Mesothelial cell of epicardium (in vitro differentiated cells): ENCODE measurements around the gene TPI1. TPM values are rescaled to one million over a fixed set of nuclear protein-coding genes. Genes with fewer than 3 reads are reported as not detected.
"Not testable (repeated sequence)": the region's sequence is repeated elsewhere in the genome, so short reads cannot be mapped to it uniquely, and the experiment has no call there.

ENCODE experiments used
- DNase-seq, 2 experiments: peaks; one replicate each; pipeline ENCODE4 v3.0.0; 2021; ENCODE audit warnings: low spot score in 2 of 2; ENCODE audit not compliant: unreplicated experiment in 2 of 2
- H3K27ac Mint-ChIP-seq: 2 replicates; pipeline ENCODE4 v1.8.0; 2021; ENCODE audit warnings: mixed read lengths
- H3K27me3 Mint-ChIP-seq: 2 replicates; pipeline ENCODE4 v1.8.0; 2021; ENCODE audit warnings: low read depth, mixed read lengths
- H3K36me3 Mint-ChIP-seq: 2 replicates; pipeline ENCODE4 v1.8.0; 2021; ENCODE audit warnings: mixed read lengths
- H3K4me1 Mint-ChIP-seq: 2 replicates; pipeline ENCODE4 v1.8.0; 2021; ENCODE audit warnings: mixed read lengths
- H3K4me3 Mint-ChIP-seq: 2 replicates; pipeline ENCODE4 v1.8.0; 2021; ENCODE audit warnings: mild to moderate bottlenecking, moderate library complexity, mixed read lengths
- H3K9me3 Mint-ChIP-seq: 2 replicates; pipeline ENCODE4 v1.8.0; 2021; ENCODE audit warnings: mixed read lengths
- total RNA-seq: library from RNA; stranded (reverse); gene quantifications from 3 replicates; pipeline ENCODE4 v1.2.1, GENCODE V29; 2021
- TF ChIP-seq, protein P1 (sequence below): fragments of 200-600 bp; sonication (generic); IDR thresholded peaks from one replicate; pipeline ENCODE4 v1.5.0; 2021; ENCODE audit warnings: antibody characterized with exemption; ENCODE audit not compliant: unreplicated experiment

Gene TPI1
- total RNA-seq, 1 donor from 2014 or later: 473 TPM

DNA sequence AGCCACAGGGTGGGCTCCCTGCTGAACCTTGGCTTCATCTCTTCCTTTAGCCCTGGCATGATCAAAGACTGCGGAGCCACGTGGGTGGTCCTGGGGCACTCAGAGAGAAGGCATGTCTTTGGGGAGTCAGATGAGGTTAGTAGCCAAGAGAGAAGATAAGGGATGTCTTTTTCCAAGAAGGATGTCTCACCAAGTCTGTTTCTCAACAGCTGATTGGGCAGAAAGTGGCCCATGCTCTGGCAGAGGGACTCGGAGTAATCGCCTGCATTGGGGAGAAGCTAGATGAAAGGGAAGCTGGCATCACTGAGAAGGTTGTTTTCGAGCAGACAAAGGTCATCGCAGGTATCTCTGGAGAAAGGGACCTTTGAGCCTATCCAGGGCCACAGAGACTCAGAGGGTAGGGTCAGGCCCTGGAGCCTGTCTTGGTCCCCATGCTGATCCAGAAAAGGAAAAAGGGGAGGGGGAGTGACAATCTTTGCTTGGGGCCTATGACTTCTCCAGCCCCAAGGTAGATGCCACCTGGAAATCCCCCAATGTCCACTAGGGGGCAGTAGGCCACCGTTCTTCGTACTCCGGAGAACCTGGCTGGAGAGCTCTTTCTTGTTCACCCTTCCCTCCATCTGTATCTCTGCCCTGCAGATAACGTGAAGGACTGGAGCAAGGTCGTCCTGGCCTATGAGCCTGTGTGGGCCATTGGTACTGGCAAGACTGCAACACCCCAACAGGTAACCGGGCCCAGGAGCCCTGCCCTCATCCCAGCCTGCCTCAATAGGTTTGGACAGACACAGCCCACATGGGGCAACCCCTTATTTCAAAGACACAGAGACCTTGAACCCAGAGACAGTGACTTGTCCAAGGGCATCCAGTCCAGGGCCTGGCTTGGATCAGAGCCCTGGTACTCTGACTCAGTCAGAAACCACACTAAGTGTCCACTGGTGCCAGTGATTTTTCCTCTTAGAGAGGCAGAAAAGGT is 2.0 kb downstream of the TPI1 start:
- Mint-ChIP-seq H3K4me1 (peaks cover 34% of the 10 kb centered on the region), H3K4me3 (peak overlapping the region; percentile 93), H3K27ac (peak overlapping the region; percentile 83), H3K9me3 (no peaks in the 10 kb centered on the region), H3K27me3 (no peaks in the 10 kb centered on the region), H3K36me3 (peaks cover 21% of the 10 kb centered on the region)
- peak; percentile 70 to 89 for DNase-seq
- TF ChIP-seq, protein P1, sequence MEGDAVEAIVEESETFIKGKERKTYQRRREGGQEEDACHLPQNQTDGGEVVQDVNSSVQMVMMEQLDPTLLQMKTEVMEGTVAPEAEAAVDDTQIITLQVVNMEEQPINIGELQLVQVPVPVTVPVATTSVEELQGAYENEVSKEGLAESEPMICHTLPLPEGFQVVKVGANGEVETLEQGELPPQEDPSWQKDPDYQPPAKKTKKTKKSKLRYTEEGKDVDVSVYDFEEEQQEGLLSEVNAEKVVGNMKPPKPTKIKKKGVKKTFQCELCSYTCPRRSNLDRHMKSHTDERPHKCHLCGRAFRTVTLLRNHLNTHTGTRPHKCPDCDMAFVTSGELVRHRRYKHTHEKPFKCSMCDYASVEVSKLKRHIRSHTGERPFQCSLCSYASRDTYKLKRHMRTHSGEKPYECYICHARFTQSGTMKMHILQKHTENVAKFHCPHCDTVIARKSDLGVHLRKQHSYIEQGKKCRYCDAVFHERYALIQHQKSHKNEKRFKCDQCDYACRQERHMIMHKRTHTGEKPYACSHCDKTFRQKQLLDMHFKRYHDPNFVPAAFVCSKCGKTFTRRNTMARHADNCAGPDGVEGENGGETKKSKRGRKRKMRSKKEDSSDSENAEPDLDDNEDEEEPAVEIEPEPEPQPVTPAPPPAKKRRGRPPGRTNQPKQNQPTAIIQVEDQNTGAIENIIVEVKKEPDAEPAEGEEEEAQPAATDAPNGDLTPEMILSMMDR: peak; percentile 90

DNA sequence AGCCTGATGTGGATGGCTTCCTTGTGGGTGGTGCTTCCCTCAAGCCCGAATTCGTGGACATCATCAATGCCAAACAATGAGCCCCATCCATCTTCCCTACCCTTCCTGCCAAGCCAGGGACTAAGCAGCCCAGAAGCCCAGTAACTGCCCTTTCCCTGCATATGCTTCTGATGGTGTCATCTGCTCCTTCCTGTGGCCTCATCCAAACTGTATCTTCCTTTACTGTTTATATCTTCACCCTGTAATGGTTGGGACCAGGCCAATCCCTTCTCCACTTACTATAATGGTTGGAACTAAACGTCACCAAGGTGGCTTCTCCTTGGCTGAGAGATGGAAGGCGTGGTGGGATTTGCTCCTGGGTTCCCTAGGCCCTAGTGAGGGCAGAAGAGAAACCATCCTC is 3.0 kb downstream of the TPI1 start:
- H3K4me1 Mint-ChIP-seq: peaks cover 34% of the 10 kb centered on the region
- not testable (repeated sequence) for DNase-seq, H3K27ac Mint-ChIP-seq, H3K9me3 Mint-ChIP-seq, H3K4me3 Mint-ChIP-seq, H3K27me3 Mint-ChIP-seq
- peaks cover 13% of the 10 kb centered on the region for H3K36me3 Mint-ChIP-seq

DNA sequence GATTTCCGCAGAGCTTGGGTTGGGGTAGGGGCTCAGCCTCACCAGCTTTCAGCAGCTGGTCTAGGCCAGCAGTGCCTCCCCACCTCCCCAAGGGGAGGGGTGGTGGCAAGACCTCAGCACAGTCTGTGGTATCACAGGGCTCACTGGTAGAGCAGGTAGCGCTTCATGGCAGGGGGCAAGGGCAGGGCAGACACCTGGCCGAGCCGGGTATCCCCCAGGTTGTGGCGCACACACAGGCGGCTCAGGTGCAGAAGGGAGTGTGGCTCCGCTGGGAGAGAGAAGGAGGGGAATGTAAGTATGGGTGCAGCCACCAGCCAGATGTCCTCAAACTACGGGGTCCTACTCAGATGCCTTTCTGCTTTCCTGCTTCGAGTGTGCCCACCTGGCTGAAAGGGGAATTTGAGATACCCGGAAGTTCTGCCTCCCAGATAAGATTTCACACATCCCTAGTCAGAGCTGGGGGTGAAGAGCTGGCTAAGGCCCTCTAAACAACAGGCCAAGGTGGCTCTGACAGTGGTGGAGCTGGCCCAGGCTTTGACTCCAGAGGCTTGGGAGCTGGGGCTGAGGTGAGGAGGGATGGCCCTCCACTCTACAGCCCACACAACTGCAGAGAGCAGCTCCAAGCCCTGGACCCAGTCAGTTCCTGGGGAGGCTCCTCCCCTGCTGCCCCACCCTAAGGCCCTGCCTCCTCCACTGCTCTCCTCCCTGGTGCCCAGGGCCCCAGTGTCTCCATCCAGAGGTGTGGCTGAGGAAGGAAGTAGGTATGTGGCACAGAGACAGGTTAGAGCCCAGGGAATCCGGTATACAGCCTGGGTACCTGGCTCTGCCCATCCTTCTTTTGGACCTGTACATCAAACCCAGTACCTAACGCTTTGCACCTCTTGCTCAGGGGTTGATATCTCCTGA is 4.0 kb downstream of the TPI1 start:
- no peak overlapping the region for H3K27ac Mint-ChIP-seq
- H3K4me1 Mint-ChIP-seq: peaks cover 34% of the 10 kb centered on the region
- no peaks in the 10 kb centered on the region for H3K9me3 Mint-ChIP-seq
- TF ChIP-seq, protein P1: no peak
- peaks cover 11% of the 10 kb centered on the region for H3K36me3 Mint-ChIP-seq
- DNase-seq: no peak
- no peaks in the 10 kb centered on the region for H3K27me3 Mint-ChIP-seq
- H3K4me3 Mint-ChIP-seq: peak overlapping the region; percentile 84

DNA sequence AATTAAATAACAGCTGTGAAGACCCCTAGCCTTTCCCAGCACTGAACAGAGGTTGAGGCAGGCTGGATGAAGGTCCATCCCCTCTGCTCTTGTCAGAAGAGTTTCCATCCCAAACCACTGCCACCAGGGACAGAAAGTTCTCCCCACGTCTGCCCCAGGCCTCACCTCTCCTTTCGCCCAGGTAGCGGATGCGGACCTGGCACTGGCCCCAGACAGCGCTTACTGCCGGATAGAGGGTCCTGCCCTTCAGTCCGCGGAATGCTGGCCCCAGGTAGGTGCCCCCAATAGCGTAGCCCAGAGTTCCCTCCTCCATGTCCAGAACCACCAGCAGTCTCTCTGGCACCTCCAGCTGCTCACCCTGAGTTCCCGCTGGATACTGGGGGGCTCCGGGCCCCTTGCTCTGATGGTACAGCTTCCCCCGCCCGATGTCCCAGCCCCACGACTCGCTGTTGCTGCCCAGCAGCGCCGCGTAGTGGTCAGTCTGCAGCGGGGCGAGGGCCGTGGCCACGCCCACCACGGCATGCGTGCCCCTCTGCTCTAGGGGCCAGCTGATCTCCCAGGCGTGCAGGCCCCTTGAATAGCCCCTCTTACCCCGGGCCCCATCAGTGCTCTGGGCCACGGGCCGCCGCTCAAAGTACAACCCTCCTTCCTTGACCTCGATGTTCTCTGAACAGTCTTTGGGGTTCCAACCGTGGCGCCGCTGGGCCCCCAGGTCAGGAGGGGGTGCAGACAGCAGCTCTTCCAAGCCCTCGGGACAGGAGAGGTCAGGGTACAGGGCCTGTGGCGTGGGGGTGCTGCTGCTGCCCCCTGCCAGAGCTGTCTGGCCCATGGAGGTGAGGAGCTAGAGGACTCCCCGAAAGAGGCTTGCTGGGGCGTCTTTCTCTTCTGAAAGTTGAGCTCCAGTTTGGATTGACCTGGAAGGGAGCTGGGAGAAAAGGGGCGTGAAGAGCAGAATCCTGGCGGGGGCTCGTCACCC is 5.0 kb downstream of the TPI1 start:
- no peaks in the 10 kb centered on the region for H3K9me3 Mint-ChIP-seq
- TF ChIP-seq, protein P1: peak; percentile 87
- H3K4me3 Mint-ChIP-seq: peak overlapping the region; percentile 84
- peak overlapping the region; percentile 59 for H3K27ac Mint-ChIP-seq
- DNase-seq: peak; percentile 76 to 91
- no peaks in the 10 kb centered on the region for H3K27me3 Mint-ChIP-seq
- H3K36me3 Mint-ChIP-seq: peaks cover 12% of the 10 kb centered on the region
- H3K4me1 Mint-ChIP-seq: peaks cover 30% of the 10 kb centered on the region

DNA sequence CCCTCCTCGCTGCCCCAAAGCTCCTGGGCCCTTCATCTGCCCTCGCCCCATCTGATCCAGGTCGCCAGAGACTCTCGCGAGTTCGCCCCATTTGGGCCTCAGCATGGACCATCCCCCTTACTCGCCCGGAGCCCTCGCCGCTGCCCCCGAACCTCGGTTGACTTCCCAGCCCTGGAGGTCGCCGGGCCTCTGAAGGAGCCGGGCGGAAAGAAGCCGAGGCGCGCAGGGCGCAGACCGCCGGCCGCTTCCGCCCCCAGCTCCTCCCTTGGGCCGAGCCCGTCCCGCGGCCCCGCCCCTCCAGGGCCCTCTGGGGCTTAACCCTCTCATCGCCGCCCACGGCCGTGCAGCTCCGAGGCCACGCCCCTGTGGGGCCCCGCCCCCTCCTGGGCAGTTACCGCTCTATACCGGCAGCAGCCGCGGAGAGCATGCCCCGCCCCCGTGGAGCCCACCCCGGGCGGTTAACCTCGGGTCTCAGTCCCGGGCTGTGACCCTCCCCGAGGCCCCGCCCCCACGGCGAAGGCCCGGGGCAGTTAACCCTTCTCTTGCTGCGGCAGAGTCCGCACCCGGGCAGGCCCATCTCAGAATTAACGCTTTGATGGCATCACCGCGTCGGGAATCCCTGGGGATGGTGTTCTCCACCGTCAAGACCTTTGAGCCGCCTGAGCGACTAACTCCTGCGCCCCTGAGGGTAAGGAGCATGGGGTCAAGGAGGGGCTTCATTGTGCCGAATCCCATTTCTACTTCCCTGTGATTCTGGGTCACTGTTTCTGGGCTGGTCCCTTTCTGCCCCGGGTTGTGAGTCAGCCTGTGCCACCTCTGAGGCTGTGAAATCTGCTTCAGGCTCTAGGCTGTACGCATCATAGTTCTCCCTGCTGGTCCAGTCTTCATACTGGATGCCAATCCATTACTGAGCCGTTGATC is 6.0 kb downstream of the TPI1 start, which contains the start of gene SPSB2:
SPSB2 (minus strand) TSS at position 210 of the 921 bp plus-strand sequence. CDS start 402 bp downstream, outside the sequence.
- peak within 1 kb of the TSS; percentile 59 for H3K27ac Mint-ChIP-seq
- DNase-seq: peak; percentile 99
- peak within 1 kb of the TSS; percentile 84 for H3K4me3 Mint-ChIP-seq
- H3K36me3 Mint-ChIP-seq: peaks cover 13% of the 10 kb centered on the region
- TF ChIP-seq, protein P1: no peak
- H3K4me1 Mint-ChIP-seq: peaks cover 28% of the 10 kb centered on the region
- no peaks in the 10 kb centered on the region for H3K27me3 Mint-ChIP-seq
- H3K9me3 Mint-ChIP-seq: no peaks in the 10 kb centered on the region

DNA sequence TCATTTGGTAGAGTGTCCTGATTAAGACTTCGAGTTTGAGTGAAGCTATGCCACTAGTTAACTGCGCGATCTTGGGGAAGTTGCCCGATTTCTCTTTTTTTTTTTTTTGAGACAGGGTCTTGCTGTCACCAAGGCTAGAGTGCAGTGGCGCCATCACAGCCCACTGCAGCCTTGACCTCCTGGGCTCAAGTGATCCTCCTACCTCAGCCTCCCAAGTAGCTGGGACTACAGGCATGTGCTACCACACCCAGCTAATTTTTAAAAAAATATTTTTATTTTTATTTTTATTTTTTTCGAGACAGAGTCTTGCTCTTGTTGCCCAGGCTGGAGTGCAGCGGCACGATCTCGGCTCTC is 6.7 kb downstream of the TPI1 start:
- Mint-ChIP-seq H3K36me3 (peaks cover 13% of the 10 kb centered on the region), H3K4me1 (peaks cover 22% of the 10 kb centered on the region), H3K4me3 (peak overlapping the region; percentile 84), H3K27ac (peak overlapping the region; percentile 45)
- not testable (repeated sequence) for DNase-seq, H3K27me3 Mint-ChIP-seq, H3K9me3 Mint-ChIP-seq

DNA sequence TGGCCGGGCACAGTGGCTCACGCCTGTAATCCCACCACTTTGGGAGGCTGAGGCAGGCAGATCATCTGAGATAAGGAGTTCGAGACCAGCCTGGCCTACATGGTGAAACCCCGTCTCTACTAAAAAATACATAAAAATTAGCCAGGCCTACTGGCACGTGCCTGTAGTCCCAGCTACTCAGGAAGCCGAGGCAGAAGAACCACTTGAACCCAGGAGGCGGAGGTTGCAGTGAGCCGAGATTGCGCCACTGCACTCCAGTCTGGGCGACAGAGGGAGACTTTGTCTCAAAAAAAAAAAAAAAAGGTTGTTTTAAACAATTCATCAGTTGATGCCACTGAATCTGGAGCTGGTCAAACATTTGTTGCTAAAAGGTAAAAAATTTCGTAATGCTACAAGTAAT is 12.5 kb downstream of the TPI1 start:
- H3K27me3 Mint-ChIP-seq, H3K4me3 Mint-ChIP-seq, H3K9me3 Mint-ChIP-seq, H3K36me3 Mint-ChIP-seq, H3K4me1 Mint-ChIP-seq, H3K27ac Mint-ChIP-seq, DNase-seq: not testable (repeated sequence)
